ENCODE measurements around the gene MCF2L2. TPM values are rescaled to one million over a fixed set of nuclear protein-coding genes. Genes with fewer than 3 reads are reported as not detected.

The MCF2L2 gene
- total and polyA plus RNA-seq, 2 donors from 2014 or later = 0.32 to 1.7 TPM

DNA sequence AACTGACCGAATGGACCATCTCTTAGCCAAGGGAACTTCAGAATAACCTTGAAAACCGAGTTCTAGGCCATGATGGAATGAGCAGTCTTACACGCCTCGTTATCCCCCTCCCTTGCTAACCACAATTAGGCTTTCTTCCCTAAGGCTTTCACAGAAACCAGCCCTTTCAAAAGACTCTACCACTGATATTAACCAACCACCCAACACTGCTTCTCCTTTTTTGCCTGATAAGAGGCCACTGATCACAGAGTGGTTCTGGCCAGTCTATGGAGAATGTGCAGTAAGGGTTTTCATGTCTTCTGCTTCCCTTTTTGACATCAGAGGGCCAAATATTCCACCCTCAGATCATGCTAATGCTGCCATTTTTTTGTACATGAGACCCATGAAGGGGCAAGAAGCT, 59.3 kb downstream of the MCF2L2 start:
- Histone ChIP-seq H3K36me3 (ENCODE audit: control insufficient read depth in 2 of 3, insufficient read depth in 3 of 3, low read length in 3 of 3) (no peaks in the 10 kb centered on the region), H3K9me3 (ENCODE audit: control insufficient read depth in 2 of 3, insufficient read depth in 1 of 3, low read length in 3 of 3) (no peaks in the 10 kb centered on the region), H3K27ac (ENCODE audit: low read depth in 2 of 2, low read length in 2 of 2) (no peak overlapping the region), H3K4me3 (ENCODE audit: low read length in 3 of 3) (no peak overlapping the region), H3K9ac (ENCODE audit: low read length in 3 of 3) (no peak overlapping the region), H3K4me1 (ENCODE audit: control insufficient read depth in 2 of 3, insufficient read depth in 2 of 3, low read depth in 1 of 3, low read length in 3 of 3) (no peaks in the 10 kb centered on the region), H3K27me3 (ENCODE audit: control insufficient read depth, insufficient read depth, low read length) (no peaks in the 10 kb centered on the region)
- DNase-seq = no peak
- no peak for FAIRE-seq
- intact Hi-C loops (cut with DNase I) = no loop called here
- TF ChIP-seq CTCF (IDR thresholded peaks at IDR 0.05; ENCODE audit: borderline replicate concordance, extremely low read depth, insufficient read depth) = no peak

- H3K4me1 ChIP-seq (ENCODE audit: control insufficient read depth in 2 of 3, insufficient read depth in 2 of 3, low read depth in 1 of 3, low read length in 3 of 3) = no peaks in the 10 kb centered on the region
- H3K27ac ChIP-seq (ENCODE audit: low read depth in 2 of 2, low read length in 2 of 2) = no peak overlapping the region
- H3K9ac ChIP-seq (ENCODE audit: low read length in 3 of 3) = no peak overlapping the region
- no peaks in the 10 kb centered on the region for H3K27me3 ChIP-seq (ENCODE audit: control insufficient read depth, insufficient read depth, low read length)
- no peaks in the 10 kb centered on the region for H3K36me3 ChIP-seq (ENCODE audit: control insufficient read depth in 2 of 3, insufficient read depth in 3 of 3, low read length in 3 of 3)
- FAIRE-seq (no peak), DNase-seq (no peak)
- intact Hi-C loops (cut with DNase I) = no loop called here
- no peak overlapping the region for H3K4me3 ChIP-seq (ENCODE audit: low read length in 3 of 3)
- H3K9me3 ChIP-seq (ENCODE audit: control insufficient read depth in 2 of 3, insufficient read depth in 1 of 3, low read length in 3 of 3) = peaks cover 0 to 6% (median 0%) of the 10 kb centered on the region in 3 donors
- TF ChIP-seq CTCF (IDR thresholded peaks at IDR 0.05; ENCODE audit: borderline replicate concordance, extremely low read depth, insufficient read depth) = no peak
These were observed 67.3 kb downstream of the MCF2L2 start for GRCh38 chr3:183360971-183361624.

DNA sequence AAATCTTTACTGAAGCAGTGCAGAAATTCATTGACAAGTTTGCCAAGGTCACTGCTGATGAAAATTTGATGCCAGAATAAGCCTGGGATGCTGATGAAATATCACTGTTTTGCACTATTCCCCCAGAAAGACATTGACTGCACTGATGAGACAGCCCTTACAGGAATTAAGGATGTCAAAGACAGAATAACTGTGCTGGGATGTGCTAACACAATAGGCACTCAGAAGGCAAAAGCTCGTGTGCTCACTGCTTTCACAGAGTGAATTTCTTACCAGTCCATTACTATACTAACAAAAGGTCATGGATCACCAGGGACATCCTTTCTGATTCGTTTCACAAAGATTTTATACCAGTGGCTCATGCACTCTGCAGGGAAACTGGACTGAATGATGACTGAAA, 69.4 kb downstream of the MCF2L2 start:
- intact Hi-C loops (cut with DNase I) = no loop called here
- FAIRE-seq (no peak), DNase-seq (no peak)
- H3K4me3 ChIP-seq (ENCODE audit: low read length in 3 of 3) = no peak overlapping the region
- H3K9me3 ChIP-seq (ENCODE audit: control insufficient read depth in 2 of 3, insufficient read depth in 1 of 3, low read length in 3 of 3) = peaks cover 0 to 6% (median 0%) of the 10 kb centered on the region in 3 donors
- no peaks in the 10 kb centered on the region for H3K4me1 ChIP-seq (ENCODE audit: control insufficient read depth in 2 of 3, insufficient read depth in 2 of 3, low read depth in 1 of 3, low read length in 3 of 3)
- no peak overlapping the region for H3K9ac ChIP-seq (ENCODE audit: low read length in 3 of 3)
- H3K27me3 ChIP-seq (ENCODE audit: control insufficient read depth, insufficient read depth, low read length) = no peaks in the 10 kb centered on the region
- no peaks in the 10 kb centered on the region for H3K36me3 ChIP-seq (ENCODE audit: control insufficient read depth in 2 of 3, insufficient read depth in 3 of 3, low read length in 3 of 3)
- no peak for TF ChIP-seq CTCF (IDR thresholded peaks at IDR 0.05; ENCODE audit: borderline replicate concordance, extremely low read depth, insufficient read depth)
- no peak overlapping the region for H3K27ac ChIP-seq (ENCODE audit: low read depth in 2 of 2, low read length in 2 of 2)

Measured in kidney (tissue), 14 donors.